ENCODE data around the gene APLP2.
"Not testable (repeated sequence)": the region's sequence is repeated elsewhere in the genome, so short reads cannot be mapped to it uniquely, and the experiment has no call there.

The APLP2 gene

GRCh38 chr11:130069659-130070108 is at the start of gene APLP2:
Gene APLP2 (plus strand): TSS chr11:130069894. CDS start chr11:130069978, 84 bp downstream.
- DNase-seq (ENCODE audit: low spot score): peak; percentile 94

DNA sequence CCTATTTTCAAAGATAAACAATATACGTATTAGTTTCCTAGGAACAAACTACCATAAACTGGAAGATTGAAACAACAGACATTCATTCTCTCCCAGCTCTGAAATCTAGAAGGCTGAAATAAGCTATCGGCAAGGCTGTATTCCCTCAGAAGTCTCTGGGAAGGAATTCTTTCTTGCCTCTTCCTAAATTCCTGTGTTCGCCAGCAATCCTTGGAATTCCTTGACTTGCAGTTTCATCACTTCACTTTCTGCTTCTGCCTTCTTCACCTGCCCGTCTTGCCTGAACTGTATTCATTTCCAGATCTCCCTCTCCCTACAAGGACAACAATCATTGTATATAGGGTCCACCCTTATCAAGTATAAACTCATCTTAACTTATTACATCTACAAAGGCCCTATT is 49.4 kb upstream of the APLP2 start:
- no peak for DNase-seq (ENCODE audit: low spot score)

DNA sequence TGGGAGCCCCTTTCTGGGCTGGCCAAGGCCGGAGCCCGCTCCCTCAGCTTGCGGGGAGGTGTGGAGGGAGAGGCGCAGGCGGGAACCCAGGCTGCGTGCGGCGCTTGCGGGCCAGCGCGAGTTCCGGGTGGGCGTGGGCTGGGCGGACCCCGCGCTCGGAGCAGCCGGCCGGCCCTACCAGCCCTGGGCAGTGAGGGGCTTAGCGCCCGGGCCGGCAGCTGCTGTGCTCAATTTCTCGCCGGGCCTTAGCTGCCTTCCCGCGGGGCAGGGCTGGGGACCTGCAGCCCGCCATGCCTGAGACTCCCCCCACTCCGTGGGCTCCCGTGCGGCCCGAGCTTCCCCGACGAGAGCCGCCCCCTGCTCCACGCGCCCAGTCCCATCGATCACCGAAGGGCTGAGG is 48.1 kb upstream of the APLP2 start:
- not testable (repeated sequence) for DNase-seq (ENCODE audit: low spot score)

DNA sequence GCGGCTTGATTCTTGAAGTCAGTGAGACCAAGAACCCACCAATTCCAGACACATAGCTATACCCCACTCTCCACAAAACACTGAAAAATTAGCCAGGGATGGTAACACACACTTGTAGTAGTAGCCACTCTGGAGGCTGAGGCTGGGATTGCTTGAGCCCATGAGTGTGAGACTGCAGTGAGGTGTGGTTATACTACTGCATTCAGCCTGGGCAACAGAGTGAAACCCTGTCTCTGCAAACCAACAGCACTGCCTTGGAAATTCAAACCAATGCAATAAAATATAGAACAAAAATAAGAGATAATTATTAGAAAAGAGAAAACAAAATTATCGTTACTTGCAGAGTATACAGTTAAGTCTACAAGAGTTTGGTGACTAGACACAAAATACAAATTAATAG is 46.9 kb upstream of the APLP2 start:
- no peak for DNase-seq (ENCODE audit: low spot score)

DNA sequence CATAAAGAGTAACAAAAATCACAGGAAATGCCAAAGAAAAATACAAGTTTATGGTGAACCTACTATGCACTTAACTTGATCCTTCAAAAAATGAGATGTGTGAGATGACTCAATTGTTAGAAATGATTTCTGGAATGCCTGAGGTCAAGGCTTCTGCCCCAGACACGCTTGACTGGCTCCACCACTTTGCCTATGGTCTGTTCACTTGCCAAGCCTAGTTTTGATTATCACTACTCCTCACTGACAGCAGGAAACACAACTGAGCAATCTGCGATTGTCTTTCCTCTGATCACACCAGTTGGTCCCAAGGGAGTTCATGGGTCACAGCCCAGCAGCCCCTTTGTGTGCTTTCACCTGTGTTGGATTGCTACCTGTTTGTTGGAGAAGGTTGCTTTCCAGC is 46.5 kb upstream of the APLP2 start:
- no peak for DNase-seq (ENCODE audit: low spot score)

DNA sequence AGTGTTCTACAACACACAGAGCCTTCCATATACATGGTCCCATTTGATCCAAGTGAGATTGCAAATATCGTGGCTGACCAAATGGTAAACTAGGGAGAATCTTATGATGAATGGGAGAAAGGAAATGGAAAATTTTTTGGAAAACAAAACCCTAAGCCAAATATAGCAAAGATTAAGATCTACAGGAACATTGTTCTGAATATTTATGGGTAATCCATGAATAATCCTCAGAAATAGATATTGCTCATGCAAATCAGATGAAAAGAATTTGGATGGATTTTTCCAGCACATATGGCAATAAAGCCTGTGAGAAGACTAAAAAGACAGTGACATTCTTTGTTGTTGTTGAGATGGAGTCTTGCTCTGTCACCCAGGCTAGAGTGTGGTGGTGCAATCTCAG is 45.3 kb upstream of the APLP2 start:
- no peak for DNase-seq (ENCODE audit: low spot score)

DNA sequence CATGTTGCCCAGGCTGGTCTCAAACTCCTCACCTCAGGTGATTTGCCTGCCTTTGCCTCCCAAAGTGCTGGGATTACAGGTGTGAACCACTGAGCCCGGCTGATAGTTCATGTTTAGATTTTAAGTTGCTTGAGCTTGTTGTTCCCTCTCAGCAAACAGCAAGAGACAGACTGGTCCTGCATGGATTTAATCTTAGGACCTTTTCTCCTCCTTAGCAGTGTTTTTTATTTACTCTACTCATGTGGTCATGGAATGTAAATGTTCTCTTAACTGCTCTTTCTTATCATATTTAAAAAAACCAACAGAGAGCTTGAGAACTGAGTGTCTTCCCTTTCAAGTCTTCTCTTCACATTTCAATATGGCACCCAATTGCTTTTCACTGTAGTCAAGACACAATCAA is 44.3 kb upstream of the APLP2 start:
- DNase-seq (ENCODE audit: low spot score): no peak

DNA sequence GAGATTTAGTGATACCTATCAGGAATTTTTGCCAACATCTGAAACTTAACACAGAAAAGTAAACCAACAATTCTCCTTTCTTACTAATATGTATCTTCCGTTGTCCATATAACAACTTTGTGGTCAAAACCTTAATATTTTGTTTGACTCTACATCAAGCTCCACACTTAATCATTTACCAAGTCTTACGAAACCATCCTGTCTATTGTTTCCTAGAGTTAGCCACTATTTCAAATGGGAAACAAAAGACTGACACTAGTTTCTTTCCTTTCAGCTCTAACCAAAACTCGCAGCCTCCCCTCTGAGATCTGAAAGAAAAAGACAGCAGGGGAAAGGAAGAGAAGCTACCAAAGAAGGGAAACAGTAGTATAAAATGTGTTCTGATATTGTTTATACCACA is 40.6 kb upstream of the APLP2 start:
- DNase-seq (ENCODE audit: low spot score): no peak

DNA sequence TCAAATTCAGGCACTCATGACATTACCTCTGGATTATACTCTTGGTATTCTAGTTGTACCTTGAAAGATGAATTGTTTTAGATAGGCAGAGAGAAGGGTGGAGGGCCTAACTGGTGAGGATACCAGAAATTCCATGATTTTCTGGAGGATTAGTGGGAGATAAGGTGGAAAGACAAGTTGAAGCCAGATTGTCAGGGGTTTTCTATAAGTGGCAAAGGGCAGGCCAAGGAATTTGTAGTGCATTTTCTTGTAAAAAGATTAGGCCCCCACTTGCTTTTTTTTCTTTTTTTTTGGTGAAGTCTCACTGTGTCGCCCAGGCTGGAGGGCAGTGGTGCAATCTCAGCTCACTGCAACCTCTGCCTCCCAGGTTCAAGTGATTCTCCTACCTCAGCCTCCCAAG is 38.6 kb upstream of the APLP2 start:
- DNase-seq (ENCODE audit: low spot score): no peak

DNA sequence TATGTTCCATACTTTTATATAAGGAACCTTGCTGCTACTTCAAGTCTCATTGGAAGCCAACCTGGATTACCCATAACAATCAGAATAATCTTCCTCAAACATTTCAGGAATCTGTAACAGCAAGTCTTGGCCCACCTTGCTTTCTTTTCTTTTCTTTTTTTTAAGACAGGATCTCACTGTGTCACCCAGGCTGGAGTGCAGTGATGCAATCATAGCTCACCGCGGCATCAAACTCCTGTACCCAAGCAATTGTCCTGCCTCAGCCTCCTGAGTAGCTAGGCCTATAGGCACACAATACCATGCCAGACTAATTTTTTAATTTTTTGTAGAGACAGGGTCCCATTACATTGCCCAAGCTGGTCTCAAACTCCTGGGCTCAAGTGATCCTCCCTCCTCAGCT is 37.7 kb upstream of the APLP2 start:
- DNase-seq (ENCODE audit: low spot score): no peak

- no peak for DNase-seq (ENCODE audit: low spot score)
Observed at GRCh38 chr11:130032931-130033330, 36.8 kb upstream of the APLP2 start.

GRCh38 chr11:130034236-130034635 is 35.5 kb upstream of the APLP2 start:
- DNase-seq (ENCODE audit: low spot score): no peak

DNA sequence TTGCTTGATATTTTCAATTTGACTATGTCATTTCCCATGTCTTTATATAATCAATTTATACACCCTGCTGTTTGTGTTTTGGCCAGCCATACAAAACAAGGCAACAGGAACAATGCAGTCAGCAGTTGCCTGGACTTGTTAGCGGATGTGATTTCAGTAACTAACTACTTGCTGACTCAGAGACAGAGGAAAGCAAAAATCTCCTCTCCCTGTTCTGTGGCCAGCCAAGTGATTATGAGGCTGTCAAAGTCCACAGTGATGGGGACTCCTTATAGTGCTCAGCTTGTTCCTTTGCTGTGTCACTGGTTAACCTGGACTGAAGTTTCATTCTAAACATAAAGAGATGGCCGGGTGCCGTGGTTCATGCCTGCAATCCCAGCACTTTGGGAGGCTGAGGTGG is 32.6 kb upstream of the APLP2 start:
- no peak for DNase-seq (ENCODE audit: low spot score)

DNA sequence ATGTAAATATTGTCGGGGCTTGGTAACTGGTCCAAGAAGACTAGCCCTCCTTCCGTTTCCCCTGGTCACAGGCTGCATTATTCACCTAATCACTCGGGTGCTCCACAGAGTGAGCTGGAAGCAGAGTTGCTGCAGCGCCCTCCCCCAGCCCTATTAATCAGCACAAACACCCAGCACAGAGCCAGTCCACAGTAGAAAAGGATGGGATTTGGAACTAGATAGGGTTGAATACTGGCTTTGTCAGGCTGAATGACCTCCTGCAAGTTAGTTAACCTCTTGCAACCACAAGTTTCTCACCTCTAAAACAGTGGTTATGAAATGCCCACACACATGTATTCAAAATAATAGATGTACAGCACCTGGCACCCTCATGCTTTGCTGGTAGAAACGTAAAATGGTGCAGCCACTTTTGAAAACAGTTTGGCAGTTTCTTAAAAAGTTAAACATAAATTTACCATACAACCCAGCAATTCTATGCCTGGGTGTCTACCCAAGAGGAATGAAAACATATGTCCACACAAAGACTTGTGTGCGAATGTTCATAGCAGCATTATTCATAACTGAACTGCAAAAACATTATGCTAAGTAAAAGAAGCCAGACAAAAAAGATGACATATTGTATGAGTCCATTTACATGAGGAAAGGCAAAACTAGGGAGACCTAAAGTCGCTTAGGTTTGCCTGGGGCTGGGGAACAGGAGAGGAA is 31.7 kb upstream of the APLP2 start:
- no peak for DNase-seq (ENCODE audit: low spot score)

DNA sequence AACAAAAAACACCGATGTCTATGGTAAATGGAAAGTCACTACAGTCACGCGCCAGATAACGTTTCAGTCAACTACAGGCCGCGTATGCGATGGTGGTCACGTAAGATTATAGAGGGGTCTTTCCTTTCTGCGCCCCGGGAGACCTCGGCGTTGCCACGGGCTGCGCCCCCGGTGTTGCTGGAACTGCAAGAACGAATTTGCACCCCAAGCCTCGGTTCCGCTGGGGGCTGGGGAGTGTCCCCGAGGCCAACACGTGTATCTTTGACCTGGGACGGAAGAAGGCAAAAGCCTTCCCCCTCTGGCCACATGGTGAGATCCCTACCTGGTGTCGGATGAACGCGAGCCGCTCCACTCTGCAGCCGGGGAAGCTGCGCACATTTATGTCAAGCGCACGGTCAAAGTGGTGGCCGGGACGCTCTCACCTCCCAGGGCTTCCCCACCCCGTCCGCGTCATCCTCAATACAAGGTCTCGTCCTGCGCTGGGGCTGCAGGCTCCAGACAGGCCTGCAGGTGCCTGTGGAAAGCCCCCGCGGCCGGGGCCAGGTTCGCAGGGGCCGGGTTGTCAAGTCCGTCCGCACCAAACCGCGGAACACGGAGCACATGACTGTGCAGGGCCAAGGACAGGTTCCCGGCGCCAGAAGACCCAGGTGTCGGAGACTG is 29.3 kb upstream of the APLP2 start:
- DNase-seq (ENCODE audit: low spot score): no peak

DNA sequence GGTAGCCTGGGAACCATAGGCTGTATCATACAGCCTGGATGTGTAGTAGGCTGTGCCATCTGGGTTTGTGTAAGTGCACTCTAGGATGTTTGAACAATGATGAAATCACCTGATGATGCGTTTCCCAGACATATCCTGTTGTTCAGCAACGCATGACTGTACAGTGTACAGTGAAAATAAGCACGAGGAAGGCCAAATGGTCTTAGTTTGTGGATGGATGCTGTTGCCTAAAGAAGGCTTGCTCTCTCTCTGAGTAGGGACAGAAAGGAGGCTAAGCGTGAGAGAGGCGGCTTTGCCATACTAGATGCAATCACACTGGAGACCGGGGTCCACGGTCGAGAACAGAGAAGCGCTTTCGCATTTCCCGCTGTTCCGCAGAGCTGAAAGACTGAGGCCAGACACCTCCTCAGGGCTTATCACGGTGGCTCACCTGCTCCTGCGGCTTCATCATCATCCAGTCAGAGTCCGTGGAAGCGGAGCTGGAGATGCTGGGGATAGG is 27.6 kb upstream of the APLP2 start:
- no peak for DNase-seq (ENCODE audit: low spot score)

DNA sequence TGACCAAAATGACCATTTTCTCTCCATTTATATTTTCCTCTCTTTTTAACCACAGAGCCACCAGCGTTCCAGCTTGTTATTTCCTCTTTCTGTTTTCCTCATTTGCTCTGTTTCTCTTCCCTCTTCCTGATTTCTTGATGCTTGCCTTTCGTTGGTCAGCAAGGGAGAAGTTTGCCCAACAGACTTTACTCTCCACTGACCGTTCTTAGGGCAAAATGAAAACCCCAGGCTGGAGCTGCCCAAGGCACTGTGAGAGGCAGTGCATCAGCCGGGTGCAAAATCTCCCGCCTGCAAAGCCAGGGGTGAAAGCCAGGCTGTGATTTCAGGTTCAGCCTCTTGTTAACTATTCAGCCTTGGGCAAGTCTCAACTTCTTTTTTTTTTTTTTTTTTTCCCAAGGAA is 26.1 kb upstream of the APLP2 start:
- no peak for DNase-seq (ENCODE audit: low spot score)

- no peak for DNase-seq (ENCODE audit: low spot score)
Observed at GRCh38 chr11:130047141-130047540, 22.6 kb upstream of the APLP2 start.

DNA sequence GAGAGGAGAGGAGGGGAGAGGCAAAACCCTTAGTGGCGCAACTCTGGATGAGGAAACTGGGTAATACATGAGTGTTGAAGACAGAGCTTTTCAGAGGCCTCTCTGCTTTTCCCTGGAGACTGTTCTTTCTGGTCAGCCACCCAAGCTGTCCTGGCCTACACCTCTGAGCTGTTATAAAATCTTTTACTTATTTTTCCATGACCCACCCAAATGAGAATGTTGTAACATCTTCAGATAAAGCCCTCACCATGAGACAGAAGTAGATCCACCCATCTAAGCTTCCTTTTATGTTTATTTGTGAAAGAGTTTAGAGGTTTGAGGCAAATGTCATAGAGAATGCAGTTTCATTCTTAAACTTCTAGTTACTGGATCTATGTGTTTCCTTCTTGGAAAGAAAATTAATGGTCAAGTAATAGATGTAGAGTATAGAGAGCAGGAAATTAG is 20.3 kb upstream of the APLP2 start:
- no peak for DNase-seq (ENCODE audit: low spot score)

GRCh38 chr11:130050257-130050656 is 19.4 kb upstream of the APLP2 start:
- DNase-seq (ENCODE audit: low spot score): no peak

DNA sequence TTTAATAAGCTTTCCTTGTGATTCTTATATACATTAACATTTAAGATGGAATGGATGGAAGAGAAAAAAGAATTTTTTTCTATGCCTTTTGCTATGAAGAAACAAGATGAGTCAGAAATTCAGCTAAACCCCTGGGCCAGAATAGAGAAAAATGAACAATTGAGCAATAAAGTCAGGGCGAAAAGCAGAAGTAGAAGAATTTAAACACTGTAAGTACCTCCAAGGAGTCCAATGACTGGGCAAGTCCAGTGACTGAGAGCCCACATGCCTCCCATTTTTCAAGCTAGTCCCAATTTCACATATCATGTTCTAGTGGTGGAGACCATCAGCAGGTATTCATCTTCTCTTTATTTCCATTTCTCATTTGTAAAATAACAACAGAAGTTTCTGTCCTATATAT is 18.6 kb upstream of the APLP2 start:
- no peak for DNase-seq (ENCODE audit: low spot score)

DNA sequence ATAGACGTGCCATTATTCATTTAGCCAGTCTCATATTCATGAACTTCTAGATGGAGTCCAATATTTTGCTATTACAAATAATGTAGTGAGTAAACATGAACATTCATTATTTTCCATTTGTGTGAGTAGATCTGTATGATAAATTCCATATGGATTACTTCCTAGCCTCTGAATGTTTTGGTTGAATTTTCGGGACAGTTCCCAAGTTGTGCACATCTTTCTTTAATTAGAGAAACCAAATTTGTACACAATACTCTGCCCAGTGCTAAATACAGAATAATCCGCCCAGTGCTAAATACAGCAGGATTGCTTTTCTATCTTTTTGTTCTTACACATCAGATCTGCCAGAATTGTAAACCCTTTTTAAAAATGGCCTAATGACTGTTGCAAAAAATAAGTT is 17.1 kb upstream of the APLP2 start:
- no peak for DNase-seq (ENCODE audit: low spot score)

DNA sequence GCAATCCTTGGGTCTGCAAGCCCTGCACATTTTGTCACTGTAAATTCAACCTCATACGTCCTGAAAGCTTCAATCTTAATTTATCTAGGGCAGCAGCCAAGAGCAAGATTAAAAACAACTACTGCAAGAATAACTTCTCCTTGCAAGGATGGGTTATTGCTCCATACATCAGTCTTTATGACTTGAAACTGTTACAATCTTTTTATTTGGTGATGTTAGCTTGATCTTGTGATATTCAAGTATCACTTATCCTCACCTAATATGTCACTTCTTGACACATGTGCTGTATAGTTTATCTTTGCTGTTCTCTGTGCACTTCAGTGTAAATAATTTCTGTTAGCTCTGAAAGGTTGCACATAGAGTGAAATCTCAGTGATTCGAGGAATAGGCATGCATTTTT is 14.7 kb upstream of the APLP2 start:
- DNase-seq (ENCODE audit: low spot score): no peak

- no peak for DNase-seq (ENCODE audit: low spot score)
Observed at GRCh38 chr11:130055617-130056016, 14.1 kb upstream of the APLP2 start.

All from iPS-NIHi11 (cell line).